NCI-H1092 (cell line): ENCODE measurements around the gene CRACR2A.
A peak's percentile ranks its signal among the peaks of the same experiment; 100 is the strongest.

Experiments
- DNase-seq: peaks from one replicate; lab custom pipeline; 2025; lab: John Stamatoyannopoulos, UW

CRACR2A gene

DNA sequence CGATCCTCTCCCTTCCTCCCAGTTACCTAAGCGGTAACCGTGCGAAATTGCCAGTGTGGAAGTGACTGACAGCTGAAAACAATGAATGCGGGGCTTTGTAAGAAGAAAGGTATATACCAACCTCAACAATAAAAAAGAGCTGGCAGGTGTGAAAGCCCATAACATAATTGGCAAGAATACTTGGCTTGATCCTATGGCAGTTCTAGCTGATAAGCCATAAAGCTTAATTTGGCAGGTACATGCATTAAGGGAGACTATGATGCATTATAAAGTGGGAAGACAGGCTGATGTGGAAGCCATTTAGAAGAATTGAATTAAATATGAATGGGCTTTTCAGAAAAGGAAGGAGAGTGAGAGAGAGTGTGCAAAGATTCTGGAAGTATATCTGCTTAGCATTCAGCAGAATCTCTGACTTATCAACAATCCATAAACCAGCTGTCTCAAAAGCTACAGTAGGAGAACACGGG is 71.3 kb downstream of the CRACR2A start:
- DNase-seq, result no peak

DNA sequence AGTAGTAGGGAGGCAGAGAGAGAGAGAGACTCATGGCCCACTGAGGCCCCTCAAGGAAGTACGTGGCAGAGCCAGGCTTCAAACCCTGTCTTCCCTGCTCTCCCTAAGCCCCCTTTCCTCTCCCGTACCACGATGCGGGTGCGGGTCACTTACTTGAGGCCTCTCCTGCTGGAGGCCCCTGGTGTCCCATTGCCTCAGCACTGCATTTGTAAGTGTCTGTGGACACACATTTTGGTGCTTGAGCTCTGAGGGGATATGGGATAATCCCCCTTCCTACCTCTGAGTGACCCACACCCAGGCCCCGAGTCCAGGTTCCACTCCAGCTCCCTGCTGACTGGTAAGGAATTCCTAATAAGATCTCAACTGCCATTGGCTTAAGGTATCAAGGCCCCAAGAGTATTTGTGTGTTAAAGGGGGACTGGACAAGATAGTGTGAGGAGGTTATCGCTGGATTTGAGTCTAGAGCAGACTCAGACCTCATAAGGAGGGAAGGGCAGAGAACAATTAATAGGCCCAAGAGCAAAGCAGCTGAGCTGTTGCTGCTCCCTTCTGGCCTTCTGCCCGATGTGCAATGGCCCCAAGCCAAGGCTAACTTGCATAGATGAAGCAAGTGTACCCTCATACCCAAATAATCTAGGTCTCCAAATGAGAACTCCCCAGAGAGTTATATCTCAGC is 71.9 kb downstream of the CRACR2A start:
- DNase-seq, result peak; percentile 77

DNA sequence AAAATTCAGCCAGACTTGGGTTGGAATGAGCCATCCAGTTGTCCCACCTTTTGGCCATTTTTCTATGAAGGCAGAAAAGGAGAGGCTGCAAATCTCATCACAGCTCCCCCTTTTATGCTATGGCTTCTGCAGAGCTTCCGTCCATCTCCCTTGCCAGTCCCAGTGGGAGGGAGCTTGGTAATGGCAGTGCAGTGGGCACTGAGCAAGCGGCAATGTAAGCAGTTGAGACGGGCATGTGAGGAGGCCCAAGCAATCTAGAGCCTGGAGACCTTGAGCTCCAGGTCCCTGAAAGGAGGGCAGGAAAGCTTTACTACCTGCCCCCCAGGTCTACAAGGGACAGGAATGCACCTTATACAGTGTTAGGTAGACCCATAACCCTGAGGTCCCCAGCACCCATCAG is 73.1 kb downstream of the CRACR2A start:
- no peak for DNase-seq

DNA sequence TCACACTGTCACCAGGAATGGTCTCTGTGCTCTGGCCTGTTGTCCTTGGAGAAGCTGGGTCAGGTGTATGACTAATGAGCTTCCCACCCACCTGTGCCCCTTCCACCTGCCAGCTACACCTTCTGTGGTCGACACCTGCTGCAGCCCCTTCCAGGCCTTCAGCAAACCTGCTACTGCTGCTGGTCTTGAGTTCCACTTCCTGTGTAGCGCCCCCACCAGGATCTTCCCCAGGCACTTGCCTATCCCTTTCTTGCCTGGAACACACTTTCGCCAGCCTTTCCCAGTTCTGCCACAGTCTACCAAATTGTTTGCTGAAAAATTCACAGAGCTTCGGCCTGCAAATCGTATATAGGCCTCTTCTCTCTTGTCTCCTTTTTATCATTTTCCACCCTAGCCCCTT is 75.3 kb downstream of the CRACR2A start:
- DNase-seq, result no peak

DNA sequence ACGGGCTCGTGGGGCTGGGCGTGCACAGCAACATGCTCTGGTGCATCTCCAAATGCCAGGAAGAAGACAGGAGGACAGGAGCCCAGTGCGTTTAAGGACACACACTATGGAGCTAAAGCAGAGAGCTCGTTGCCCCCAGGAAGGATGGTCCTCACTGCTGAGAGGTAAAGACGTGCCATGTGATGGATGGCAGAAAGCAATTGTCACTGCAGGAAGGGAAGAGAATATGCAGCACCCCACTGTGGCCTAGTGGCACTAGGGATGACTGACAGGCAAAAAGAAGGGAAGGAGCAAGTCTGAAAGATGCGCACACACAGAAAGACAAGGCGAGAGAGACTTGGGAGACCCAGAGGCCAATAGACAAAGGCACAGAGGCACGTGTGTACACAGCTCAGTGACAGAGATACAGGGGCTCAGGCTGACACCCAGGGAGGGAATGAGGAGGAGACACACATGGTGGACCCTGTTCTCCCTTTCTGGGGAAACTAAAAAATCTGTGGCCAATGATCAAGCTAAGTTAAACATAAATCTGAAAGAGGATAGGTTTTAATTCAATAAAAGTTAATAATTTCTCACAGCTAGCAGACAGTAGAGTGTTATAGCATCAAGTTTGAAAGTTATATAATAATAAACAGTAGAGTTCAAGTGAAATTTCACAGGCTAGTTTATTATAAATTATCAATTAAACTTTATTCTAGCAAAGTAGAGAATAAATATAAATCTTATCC is 78.8 kb downstream of the CRACR2A start:
- no peak for DNase-seq

DNA sequence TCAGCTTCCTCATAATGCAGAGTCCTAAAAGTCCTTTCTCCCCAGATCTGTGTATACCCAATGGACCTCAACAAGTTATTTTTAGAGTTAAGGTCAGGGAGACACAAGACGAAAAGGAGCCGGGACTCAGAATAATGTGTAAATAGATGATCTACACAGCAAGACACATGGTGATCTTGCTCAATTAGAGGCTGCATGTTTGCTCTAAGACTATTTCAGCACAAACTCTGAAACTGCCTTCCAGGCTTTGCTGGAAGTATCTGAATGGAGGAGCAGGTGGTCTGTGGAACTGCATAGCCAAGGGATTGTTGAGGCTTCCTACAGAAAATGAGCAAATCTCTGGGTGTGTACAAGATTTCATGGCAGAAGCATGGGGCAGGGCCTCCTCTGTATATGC is 80.8 kb downstream of the CRACR2A start:
- no peak for DNase-seq

DNA sequence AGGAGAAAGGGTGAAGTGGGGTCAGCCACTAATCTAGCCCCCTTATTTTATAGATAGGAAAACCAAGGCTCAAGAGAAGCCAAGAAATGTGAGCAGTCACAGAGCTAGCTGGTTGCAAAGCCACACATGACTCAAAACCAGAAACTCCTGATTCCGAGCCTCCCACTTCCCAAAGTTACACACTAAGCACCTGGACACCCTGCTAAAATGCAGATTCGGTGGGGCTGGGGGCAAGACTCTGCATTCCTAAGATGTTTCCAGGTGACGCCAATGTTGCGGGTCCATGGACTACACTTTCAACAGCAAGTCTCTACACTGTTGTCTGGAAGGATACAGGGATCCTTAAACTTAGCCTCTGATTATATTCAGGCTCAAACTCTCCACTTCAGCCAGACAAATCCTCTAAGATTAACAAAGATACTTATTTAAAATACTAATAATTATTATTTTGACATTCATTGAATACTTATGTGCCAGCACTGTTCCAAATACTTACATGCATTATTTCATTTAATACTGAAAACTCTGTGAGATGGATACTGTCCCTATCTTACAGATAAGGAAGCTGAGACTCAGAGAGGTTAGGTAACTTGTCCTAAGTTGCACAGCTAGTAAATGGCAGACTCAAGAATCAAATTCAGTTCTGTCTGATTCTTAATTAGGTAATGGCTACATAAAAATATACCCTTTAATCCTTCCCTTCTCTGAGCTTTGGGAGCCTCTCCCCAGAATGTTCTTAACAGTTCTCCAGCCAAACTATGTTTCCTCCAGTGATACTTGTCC is 81.4 kb downstream of the CRACR2A start:
- no peak for DNase-seq

DNA sequence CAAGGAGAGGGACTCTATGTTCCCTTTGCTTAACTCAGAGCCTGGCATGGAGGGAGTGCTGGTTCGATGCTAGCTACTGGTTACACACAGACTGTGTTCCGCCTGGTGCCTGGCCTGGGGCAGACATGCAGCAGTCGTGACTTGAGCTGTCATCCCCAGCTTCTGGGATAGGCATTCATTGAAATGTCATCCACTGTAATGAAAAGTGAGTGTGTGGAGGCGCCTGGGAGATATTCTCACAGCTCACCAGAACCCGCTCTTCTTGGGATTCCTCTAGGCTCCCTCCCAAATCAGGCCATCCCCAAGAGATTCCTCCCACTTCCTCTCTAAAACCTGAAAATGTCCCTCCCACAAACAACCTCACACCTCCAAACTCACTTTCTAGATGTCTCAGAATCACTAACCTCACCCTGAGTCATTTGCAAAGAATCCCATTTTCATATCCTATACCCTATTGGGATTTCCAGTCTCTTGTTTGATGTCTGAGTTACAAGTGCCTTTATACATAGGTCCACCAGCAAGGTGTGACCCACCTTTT is 82.8 kb downstream of the CRACR2A start:
- no peak for DNase-seq

DNA sequence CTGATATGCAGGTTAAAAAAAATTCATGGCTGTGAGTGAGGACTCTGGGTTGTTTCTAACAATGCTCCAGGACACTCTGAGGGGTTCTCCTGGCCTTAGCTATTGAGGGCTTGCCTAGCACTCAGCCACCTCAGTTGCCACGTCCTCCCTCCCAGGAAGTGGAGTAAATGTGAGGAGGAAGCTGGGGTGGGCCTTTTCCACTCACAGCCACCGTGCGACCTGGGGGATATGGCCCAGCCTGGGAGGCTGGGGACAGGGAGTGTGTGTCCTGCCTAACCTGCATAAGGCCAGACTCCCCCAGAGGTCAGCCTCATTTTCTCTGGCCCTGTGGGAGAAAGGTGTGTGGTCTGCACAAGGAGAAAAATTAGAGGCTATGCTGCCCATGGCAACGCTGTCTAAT is 83.3 kb downstream of the CRACR2A start:
- no peak for DNase-seq

DNA sequence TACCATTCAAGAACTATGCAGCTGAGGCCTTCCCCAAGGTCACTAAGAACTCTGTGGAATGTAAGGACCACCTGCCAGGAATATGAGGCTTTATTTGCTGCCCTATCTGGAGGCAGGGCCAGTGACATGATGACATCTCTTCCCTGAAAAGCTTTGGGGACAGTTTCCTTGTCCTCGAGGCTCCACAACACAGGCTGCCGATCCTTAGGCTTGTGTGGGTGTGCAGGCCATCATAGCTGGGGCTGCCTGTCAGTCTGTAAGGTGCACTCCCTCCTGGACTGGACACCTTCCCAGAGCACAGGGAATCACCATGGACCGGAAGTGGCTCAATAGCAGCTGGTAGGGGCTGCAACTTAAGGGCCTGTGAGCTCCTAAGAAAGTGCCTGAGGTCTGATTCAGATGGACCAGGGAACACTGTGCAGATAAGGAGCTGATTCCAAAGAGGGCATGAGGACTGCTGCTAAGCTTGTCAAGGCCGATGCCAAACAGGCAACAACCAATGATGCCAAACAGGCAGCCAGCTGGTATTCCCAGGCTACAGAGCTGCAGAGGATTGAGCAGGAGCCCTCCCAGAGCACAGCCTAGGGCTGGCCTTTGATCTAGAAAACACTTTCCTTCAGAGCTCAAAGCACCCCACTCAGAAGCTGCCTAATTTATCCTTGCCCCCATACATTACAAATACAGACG is 84.3 kb downstream of the CRACR2A start:
- no peak for DNase-seq

DNA sequence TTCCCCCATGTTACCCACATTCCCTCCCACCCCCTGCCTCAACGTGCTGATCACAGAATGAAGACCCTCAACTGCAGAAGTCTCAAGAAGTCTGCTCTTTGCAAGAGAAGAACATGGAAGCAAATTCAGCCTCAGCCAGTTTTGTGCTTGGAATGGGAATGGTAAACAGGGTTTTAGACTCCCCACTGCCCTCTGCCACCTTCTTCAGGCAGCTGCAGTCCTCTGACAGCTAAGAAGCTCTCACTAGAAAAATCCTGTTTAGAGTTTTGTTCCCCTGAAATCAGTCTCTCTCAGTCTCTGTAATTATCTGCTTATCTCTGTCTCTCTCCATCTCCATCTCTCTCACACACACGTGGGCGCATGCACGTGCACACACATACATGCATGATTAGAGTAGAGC is 85.4 kb downstream of the CRACR2A start:
- DNase-seq, result no peak

DNA sequence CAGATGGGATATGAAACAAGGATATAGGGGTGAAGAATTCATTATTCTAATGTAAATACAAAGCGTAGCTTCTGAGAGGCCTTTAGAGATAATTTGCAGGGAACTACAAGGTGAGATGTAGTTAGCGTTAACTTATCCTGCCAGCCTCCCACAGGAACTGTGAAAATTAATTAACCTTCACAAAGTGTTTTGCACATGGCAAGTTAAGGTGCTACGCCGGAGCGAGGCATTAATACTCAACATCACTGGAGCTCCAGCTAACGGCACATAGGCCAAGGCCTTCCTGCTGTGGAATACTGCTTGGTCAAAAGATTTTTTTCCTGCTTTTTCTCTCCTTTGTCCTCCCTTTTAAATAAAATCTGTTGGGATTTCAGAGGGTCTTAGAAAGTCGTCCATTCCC is 86.5 kb downstream of the CRACR2A start:
- DNase-seq, result no peak

DNA sequence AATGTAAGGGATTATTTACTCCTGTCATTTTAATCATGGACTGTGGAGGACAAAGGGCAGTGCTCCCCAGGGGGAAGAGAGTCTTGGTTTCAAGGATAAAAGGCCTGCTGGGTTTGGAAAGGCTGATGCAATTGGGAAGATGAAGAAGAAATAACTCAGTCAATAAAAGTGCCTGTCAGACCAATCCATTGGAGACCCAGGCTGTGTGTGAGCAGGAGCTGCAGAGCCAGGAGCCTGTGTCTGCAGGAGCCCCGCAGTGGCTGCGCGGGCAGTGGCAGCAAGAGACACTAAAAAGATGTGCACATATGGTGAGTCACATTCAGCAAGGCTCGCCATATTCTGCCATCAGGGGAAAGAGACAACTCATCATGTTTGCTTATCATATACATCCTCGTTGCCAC is 90.4 kb downstream of the CRACR2A start:
- no peak for DNase-seq

DNA sequence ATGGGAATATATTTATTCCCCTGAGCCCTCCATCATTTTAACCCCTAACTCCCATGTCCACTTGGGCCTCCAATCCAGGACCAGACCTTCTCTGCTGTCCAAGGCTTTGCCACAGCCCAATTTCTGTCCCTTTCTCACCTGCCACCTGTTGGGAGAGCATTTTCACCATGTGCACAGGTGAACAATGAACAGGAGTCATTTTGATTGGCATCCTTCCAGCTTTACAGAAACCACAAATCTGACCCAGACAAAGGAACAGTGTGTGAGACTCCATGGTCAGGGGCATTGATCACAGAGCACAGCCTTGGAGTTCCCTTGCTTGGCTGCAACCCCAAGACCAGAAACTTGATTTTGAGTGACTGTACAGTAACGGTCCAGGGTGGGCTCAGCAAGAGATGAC is 91.9 kb downstream of the CRACR2A start:
- DNase-seq, result no peak

DNA sequence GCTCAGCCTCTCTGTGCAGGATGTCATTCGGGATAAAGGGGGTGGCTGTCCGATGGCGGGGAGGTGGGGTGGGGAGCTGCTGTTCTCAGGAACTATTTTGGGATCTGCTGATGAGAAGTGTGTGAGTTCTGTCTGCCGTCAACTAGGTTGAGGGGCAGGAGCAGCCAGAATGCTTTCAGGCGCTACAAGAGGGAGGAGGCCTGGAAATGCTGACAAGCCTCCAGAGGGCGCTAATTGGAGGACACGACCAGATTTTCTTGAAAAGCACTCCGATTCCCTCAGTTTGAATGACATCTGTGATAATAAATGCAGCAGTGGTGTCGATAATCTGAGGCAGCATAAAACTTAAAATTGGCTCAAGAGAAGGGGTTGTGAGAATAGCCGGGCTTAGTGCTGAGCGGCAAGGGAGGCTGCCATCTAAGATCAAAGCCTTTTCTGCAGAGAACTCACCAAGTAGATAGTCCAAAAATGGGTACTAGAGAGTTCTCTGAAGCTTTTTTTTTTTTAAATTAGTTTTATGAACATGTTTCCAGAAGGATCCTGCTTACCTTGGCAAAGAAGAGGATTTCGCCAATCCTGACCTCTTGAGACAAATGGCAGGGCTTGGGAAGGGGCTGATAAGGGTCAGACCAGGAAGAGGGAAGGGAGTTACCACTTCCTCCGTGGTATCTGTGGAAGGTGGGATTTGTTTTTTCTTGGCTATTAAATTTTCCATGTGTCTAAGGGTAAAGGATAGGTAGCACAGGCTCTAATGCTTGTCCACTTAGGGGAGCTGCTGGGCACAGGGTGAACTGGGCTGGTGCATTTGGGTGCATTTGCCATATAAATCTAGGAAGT is 94.4 kb downstream of the CRACR2A start:
- DNase-seq, result no peak

DNA sequence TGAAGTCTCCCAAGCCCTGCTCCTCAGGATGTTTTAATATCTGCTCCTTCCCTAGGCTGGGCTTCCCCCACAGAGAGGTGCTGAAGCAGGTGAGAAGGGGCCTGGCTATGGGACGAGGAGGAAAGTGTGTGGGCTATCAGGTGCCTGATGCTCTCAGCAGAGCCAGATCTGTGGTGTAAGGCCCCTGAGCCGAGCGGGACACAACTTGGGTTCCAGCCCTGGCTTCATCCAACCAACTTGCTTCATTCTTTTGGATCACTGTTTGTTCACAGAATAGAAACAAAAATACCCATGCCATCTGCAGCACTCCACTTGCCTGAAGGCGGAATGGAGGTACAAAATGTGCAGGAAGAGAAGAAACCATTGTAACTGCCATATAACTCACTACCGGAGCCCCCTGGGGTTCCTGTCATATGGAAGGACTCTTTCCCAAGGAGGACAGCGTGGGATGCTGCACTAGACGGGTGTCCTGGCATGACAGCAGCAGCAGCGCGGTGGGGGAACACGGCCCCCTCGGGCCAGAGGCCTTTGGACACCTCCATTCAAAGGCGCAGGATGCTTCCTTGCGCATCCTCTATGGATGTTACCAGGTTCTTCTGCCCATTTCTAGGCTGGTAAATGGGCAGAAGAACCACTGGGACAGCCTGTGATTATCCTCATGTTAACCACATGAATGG is 95.8 kb downstream of the CRACR2A start:
- DNase-seq, result no peak

DNA sequence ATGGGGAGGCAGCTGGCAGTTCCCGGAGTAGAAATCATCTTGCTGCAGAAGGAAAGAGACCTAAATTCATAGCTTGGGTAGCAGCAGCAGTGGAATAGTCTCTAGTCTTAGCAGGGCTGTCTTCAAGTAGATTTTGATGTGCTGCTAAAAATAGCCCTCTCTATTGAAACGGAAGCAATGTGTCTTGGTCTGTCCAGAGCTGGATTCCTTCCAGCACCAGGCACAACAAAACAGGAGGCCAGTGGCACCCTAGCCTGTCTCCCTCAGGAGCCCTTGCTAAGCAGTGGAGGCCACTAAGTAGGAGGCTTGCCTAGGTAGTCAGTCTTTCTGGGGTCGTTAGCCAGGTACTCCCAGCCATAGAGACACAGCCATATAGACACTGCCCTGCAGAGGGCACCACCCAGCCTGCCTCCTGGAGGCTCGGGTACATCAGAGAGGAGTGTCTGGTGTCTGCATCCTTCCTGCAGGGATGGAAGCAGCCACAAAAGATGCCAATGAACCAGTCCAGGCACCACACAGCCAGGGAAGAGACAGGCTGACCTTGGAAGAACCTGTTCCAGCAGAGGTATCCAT is 97.5 kb downstream of the CRACR2A start:
- DNase-seq, result peak; percentile 43

DNA sequence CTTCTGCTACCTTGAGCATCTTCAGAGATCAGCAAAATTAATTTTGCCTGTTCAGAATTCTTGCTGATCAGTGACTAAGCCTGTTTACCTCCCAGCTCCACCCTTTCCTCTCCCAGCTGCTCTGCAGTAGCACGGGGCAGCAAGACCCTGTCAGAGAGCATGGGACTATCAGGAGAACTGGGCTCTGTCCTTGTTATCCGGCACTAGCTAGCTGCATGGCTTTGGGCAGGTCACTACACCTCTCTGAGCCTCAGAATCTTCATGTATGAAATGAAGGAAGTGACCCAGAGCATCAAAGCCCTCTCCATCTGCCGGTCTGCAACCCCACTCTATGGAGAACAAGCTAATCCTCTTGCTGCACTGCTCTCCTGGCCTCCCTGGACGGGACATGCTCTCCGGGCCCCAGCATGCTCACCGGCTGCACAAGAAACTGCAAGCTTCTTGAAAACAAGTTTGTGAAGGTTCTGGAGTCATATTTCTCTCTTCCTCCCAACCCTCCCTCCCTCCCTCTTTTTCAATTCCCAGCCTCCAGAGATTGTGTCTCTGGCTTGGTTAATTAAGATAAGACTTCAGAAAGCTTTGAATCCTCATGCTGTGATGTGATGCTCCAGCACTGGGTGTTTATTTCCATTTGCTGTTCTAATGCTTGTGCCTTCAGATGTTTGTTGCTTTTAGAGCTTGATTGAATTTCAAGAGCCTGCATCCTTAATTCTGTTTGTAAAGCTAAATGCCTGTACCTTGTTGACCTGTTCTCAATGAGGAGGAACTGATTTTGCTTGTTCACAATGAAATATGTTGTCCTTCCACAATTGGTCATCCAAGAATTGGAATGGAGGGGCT is 101.1 kb downstream of the CRACR2A start:
- no peak for DNase-seq

DNA sequence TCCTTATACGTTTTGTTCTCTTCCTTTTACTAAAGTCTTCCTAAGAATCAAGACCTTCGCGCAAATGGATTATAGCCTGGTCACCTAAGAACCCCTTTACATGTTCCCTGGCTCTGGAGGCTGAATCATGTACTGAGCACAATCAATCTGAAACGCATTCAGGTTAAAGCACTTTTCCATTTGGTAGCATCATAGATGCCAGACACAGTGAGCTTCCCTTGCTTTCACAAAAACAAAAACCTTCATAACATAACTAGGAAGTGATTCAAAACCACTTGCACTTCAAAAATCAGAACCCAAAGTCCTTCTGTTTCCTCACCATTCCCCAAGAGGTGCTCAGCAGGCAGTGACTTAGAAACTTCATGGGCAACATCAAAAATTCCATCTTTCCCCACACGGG is 105.4 kb downstream of the CRACR2A start:
- no peak for DNase-seq
